ENCODE measurements around the gene GNAL. TPM values are rescaled to one million over a fixed set of nuclear protein-coding genes. Genes with fewer than 3 reads are reported as not detected.

The GNAL gene
- total RNA-seq, 1 donor from 2014 or later = 4.5 TPM

GRCh38 chr18:11807233-11807632 lies 118.2 kb downstream of the GNAL start:
- no peak overlapping the region for H3K4me3 ChIP-seq (ENCODE audit: insufficient read depth, low read depth, low read length)
- peak overlapping the region; percentile 91 for H3K27ac Mint-ChIP-seq (ENCODE audit: unreplicated experiment)
- peaks cover 3% of the 10 kb centered on the region for H3K27me3 ChIP-seq (ENCODE audit: insufficient read depth, low read length)
- H2AFZ ChIP-seq (ENCODE audit: low read depth, low read length) = no peak overlapping the region
- no peaks in the 10 kb centered on the region for H3K9me3 ChIP-seq (ENCODE audit: insufficient read depth, low read depth, low read length)
- H3K36me3 Mint-ChIP-seq (ENCODE audit: low read depth, unreplicated experiment) = no peaks in the 10 kb centered on the region
- H3K27ac ChIP-seq (ENCODE audit: low read depth, low read length) = peak overlapping the region; percentile 77
- peaks cover 4% of the 10 kb centered on the region for H3K27me3 Mint-ChIP-seq (ENCODE audit: low read depth, unreplicated experiment)
- H3K4me2 ChIP-seq (ENCODE audit: low read length) = peak overlapping the region; percentile 62
- no peaks in the 10 kb centered on the region for H3K79me2 ChIP-seq (ENCODE audit: insufficient read depth, low read length)
- peaks cover 11% of the 10 kb centered on the region for H3K4me1 ChIP-seq (ENCODE audit: insufficient read depth, low read length)
- peak overlapping the region; percentile 66 for H3K4me3 Mint-ChIP-seq (ENCODE audit: unreplicated experiment)
- no peak for FAIRE-seq
- peak overlapping the region; percentile 33 for H3K9ac ChIP-seq (ENCODE audit: low read length)
- H3K4me1 Mint-ChIP-seq (ENCODE audit: low read depth, unreplicated experiment) = peaks cover 30% of the 10 kb centered on the region
- peaks cover 3% of the 10 kb centered on the region for H3K9me3 Mint-ChIP-seq (ENCODE audit: unreplicated experiment)
- no peaks in the 10 kb centered on the region for H4K20me1 ChIP-seq (ENCODE audit: insufficient read depth, low read length)
- no peaks in the 10 kb centered on the region for H3K36me3 ChIP-seq (ENCODE audit: insufficient read depth, low read length)
- peak; percentile 32 for DNase-seq (ENCODE audit: low read depth)
- TF ChIP-seq EZH2 (IDR thresholded peaks at IDR 0.05; ENCODE audit: insufficient read depth, low read length) = no peak
- TF ChIP-seq, protein P1, sequence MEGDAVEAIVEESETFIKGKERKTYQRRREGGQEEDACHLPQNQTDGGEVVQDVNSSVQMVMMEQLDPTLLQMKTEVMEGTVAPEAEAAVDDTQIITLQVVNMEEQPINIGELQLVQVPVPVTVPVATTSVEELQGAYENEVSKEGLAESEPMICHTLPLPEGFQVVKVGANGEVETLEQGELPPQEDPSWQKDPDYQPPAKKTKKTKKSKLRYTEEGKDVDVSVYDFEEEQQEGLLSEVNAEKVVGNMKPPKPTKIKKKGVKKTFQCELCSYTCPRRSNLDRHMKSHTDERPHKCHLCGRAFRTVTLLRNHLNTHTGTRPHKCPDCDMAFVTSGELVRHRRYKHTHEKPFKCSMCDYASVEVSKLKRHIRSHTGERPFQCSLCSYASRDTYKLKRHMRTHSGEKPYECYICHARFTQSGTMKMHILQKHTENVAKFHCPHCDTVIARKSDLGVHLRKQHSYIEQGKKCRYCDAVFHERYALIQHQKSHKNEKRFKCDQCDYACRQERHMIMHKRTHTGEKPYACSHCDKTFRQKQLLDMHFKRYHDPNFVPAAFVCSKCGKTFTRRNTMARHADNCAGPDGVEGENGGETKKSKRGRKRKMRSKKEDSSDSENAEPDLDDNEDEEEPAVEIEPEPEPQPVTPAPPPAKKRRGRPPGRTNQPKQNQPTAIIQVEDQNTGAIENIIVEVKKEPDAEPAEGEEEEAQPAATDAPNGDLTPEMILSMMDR (IDR thresholded peaks at IDR 0.05; ENCODE audit: insufficient read depth, low read depth, low read length) = no peak

GRCh38 chr18:11808001-11808855 lies 119.2 kb downstream of the GNAL start:
- Histone ChIP-seq H3K79me2 (ENCODE audit: insufficient read depth, low read length) (no peaks in the 10 kb centered on the region), H3K4me2 (ENCODE audit: low read length) (peak overlapping the region; percentile 62), H3K9me3 (ENCODE audit: insufficient read depth, low read depth, low read length) (no peaks in the 10 kb centered on the region), H3K27ac (ENCODE audit: low read depth, low read length) (peak overlapping the region; percentile 77), H3K9ac (ENCODE audit: low read length) (no peak overlapping the region), H3K36me3 (ENCODE audit: insufficient read depth, low read length) (no peaks in the 10 kb centered on the region), H3K27me3 (ENCODE audit: insufficient read depth, low read length) (peaks cover under 1% of the 10 kb centered on the region), H4K20me1 (ENCODE audit: insufficient read depth, low read length) (no peaks in the 10 kb centered on the region), H2AFZ (ENCODE audit: low read depth, low read length) (peak overlapping the region; percentile 45), H3K4me1 (ENCODE audit: insufficient read depth, low read length) (peaks cover 11% of the 10 kb centered on the region), H3K4me3 (ENCODE audit: insufficient read depth, low read depth, low read length) (no peak overlapping the region)
- H3K4me3 Mint-ChIP-seq (ENCODE audit: unreplicated experiment) = no peak overlapping the region
- DNase-seq (ENCODE audit: low read depth) = peak; percentile 55
- peaks cover 3% of the 10 kb centered on the region for H3K9me3 Mint-ChIP-seq (ENCODE audit: unreplicated experiment)
- no peaks in the 10 kb centered on the region for H3K36me3 Mint-ChIP-seq (ENCODE audit: low read depth, unreplicated experiment)
- no peaks in the 10 kb centered on the region for H3K27me3 Mint-ChIP-seq (ENCODE audit: low read depth, unreplicated experiment)
- H3K27ac Mint-ChIP-seq (ENCODE audit: unreplicated experiment) = peak overlapping the region; percentile 91
- peaks cover 30% of the 10 kb centered on the region for H3K4me1 Mint-ChIP-seq (ENCODE audit: low read depth, unreplicated experiment)
- FAIRE-seq = no peak
- TF ChIP-seq EZH2 (IDR thresholded peaks at IDR 0.05; ENCODE audit: insufficient read depth, low read length) = no peak
- TF ChIP-seq, protein P1 (IDR thresholded peaks at IDR 0.05; ENCODE audit: insufficient read depth, low read depth, low read length) = no peak

DNA sequence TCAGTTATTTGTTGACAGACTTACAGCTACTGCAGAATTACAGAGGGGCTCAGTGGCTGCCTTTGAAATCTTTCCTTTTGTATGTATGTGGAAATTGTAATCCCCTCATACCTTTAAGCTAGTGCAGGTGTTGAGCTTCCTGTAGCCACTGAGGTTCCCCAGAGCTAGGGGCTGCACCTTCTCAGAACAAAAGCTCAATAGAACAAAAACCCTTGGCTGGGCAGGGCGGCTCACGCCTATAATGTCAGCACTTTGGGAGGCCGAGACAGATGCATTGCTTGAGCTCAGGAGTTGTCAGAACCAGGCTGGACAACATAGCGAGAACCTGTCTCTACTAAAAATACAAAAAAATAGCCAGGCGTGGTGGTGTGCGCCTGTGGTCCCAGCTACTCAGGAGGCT lies 120.8 kb downstream of the GNAL start:
- Histone ChIP-seq H3K36me3 (ENCODE audit: insufficient read depth, low read length) (no peaks in the 10 kb centered on the region), H3K27ac (ENCODE audit: low read depth, low read length) (no peak overlapping the region), H4K20me1 (ENCODE audit: insufficient read depth, low read length) (no peaks in the 10 kb centered on the region), H3K9me3 (ENCODE audit: insufficient read depth, low read depth, low read length) (no peaks in the 10 kb centered on the region), H3K79me2 (ENCODE audit: insufficient read depth, low read length) (no peaks in the 10 kb centered on the region), H3K4me3 (ENCODE audit: insufficient read depth, low read depth, low read length) (no peak overlapping the region), H2AFZ (ENCODE audit: low read depth, low read length) (no peak overlapping the region), H3K4me2 (ENCODE audit: low read length) (no peak overlapping the region), H3K9ac (ENCODE audit: low read length) (no peak overlapping the region), H3K4me1 (ENCODE audit: insufficient read depth, low read length) (peaks cover 11% of the 10 kb centered on the region), H3K27me3 (ENCODE audit: insufficient read depth, low read length) (no peaks in the 10 kb centered on the region)
- Mint-ChIP-seq H3K9me3 (ENCODE audit: unreplicated experiment) (peaks cover 3% of the 10 kb centered on the region), H3K4me1 (ENCODE audit: low read depth, unreplicated experiment) (peaks cover 30% of the 10 kb centered on the region), H3K36me3 (ENCODE audit: low read depth, unreplicated experiment) (no peaks in the 10 kb centered on the region), H3K4me3 (ENCODE audit: unreplicated experiment) (no peak overlapping the region), H3K27ac (ENCODE audit: unreplicated experiment) (no peak overlapping the region), H3K27me3 (ENCODE audit: low read depth, unreplicated experiment) (no peaks in the 10 kb centered on the region)
- DNase-seq (ENCODE audit: low read depth) (no peak), FAIRE-seq (no peak)
- TF ChIP-seq, protein P1 (IDR thresholded peaks at IDR 0.05; ENCODE audit: insufficient read depth, low read depth, low read length) = no peak
- no peak for TF ChIP-seq EZH2 (IDR thresholded peaks at IDR 0.05; ENCODE audit: insufficient read depth, low read length)
